ENCODE data around the gene ATP2B1.

Gene ATP2B1

DNA sequence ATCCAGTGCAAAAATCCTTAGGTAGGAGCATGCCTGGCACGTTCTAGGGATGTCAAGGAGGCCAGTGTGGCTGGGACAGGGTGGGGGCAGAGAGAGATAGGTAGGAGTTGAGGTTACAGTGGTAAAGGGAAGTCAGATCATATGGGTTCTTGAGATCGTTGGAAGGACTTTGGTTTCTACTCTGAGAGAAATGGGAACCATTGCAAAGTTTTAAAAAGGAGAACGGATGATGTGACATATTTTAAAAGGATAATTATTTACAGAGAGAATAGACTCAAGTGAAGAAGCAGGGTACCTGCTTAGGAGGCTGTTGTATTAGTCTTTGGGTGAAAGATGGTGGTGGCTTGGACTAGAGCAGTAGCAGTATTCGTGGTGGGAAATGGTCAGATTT is 47.6 kb upstream of the ATP2B1 start:
- Histone ChIP-seq H3F3A (ENCODE audit: insufficient read depth, low read length) (0 out of 2 replicates have a peak, but pooled peaks cover 2% of the 10 kb centered on the region), H3K27me3 (ENCODE audit: insufficient read depth, low read length) (no peaks in the 10 kb centered on the region), H3K4me2 (ENCODE audit: low read length) (no peak overlapping the region), H3K79me2 (ENCODE audit: insufficient read depth, low read length) (no peaks in the 10 kb centered on the region), H3K9ac (ENCODE audit: low read length) (no peak overlapping the region), H3K4me3 (ENCODE audit: low read depth, low read length, poor library complexity, severe bottlenecking) (no peak overlapping the region), H2AFZ (ENCODE audit: low read length) (no peak overlapping the region), H3K9me3 (ENCODE audit: low read length) (no peaks in the 10 kb centered on the region; the same call in 1 of the 2 replicates), H3K4me1 (ENCODE audit: insufficient read depth, low read length, severe bottlenecking) (peaks cover 61% of the 10 kb centered on the region), H3K9me2 (ENCODE audit: low read depth, low read length) (no peaks in the 10 kb centered on the region), H3K36me3 (ENCODE audit: insufficient read depth, low read length) (no peaks in the 10 kb centered on the region), H4K20me1 (ENCODE audit: insufficient read depth, low read length) (no peaks in the 10 kb centered on the region), H3K27ac (ENCODE audit: low read depth, low read length, poor library complexity, severe bottlenecking) (peak overlapping the region; percentile 24)
- TF ChIP-seq, protein P1, sequence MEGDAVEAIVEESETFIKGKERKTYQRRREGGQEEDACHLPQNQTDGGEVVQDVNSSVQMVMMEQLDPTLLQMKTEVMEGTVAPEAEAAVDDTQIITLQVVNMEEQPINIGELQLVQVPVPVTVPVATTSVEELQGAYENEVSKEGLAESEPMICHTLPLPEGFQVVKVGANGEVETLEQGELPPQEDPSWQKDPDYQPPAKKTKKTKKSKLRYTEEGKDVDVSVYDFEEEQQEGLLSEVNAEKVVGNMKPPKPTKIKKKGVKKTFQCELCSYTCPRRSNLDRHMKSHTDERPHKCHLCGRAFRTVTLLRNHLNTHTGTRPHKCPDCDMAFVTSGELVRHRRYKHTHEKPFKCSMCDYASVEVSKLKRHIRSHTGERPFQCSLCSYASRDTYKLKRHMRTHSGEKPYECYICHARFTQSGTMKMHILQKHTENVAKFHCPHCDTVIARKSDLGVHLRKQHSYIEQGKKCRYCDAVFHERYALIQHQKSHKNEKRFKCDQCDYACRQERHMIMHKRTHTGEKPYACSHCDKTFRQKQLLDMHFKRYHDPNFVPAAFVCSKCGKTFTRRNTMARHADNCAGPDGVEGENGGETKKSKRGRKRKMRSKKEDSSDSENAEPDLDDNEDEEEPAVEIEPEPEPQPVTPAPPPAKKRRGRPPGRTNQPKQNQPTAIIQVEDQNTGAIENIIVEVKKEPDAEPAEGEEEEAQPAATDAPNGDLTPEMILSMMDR (IDR thresholded peaks at IDR 0.05; ENCODE audit: low read length), result no peak
- TF ChIP-seq EZH2 (IDR thresholded peaks at IDR 0.05; ENCODE audit: borderline replicate concordance, low read length), result no peak

DNA sequence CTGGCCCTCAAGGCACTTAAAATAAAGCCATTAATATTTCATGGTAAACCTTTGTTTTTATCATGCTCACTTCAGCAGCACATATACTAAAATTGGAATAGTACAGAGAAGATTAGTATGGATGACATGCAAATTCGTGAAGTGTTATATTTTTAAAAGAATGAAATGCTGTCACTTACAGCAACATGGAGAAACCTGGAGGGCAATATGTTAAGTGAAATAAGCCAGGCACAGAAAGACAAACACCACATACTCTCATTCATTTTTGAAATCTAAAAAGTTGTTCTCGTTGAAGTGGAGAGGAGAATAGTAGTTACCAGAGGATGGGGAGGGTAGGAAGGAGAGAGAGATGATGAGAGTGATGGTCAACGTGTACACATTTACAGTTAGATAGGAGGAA is 45.4 kb upstream of the ATP2B1 start:
- H4K20me1 ChIP-seq (ENCODE audit: insufficient read depth, low read length), result no peaks in the 10 kb centered on the region
- H3K4me2 ChIP-seq (ENCODE audit: low read length), result peak overlapping the region; percentile 15; the same call in 1 of the 2 replicates
- no peaks in the 10 kb centered on the region for H3K9me3 ChIP-seq (ENCODE audit: low read length)
- H3K79me2 ChIP-seq (ENCODE audit: insufficient read depth, low read length), result no peaks in the 10 kb centered on the region
- TF ChIP-seq, protein P1 (IDR thresholded peaks at IDR 0.05; ENCODE audit: low read length), result no peak
- no peak for TF ChIP-seq EZH2 (IDR thresholded peaks at IDR 0.05; ENCODE audit: borderline replicate concordance, low read length)
- 0 out of 2 replicates have a peak, but pooled peaks cover 2% of the 10 kb centered on the region for H3F3A ChIP-seq (ENCODE audit: insufficient read depth, low read length)
- H3K4me1 ChIP-seq (ENCODE audit: insufficient read depth, low read length, severe bottlenecking), result peaks cover 47% of the 10 kb centered on the region
- no peaks in the 10 kb centered on the region for H3K36me3 ChIP-seq (ENCODE audit: insufficient read depth, low read length)
- H2AFZ ChIP-seq (ENCODE audit: low read length), result no peak overlapping the region
- no peaks in the 10 kb centered on the region for H3K9me2 ChIP-seq (ENCODE audit: low read depth, low read length)
- H3K4me3 ChIP-seq (ENCODE audit: low read depth, low read length, poor library complexity, severe bottlenecking), result no peak overlapping the region
- no peaks in the 10 kb centered on the region for H3K27me3 ChIP-seq (ENCODE audit: insufficient read depth, low read length)
- H3K9ac ChIP-seq (ENCODE audit: low read length), result peak overlapping the region; percentile 12; the same call in 1 of the 2 replicates
- peak overlapping the region; percentile 78 for H3K27ac ChIP-seq (ENCODE audit: low read depth, low read length, poor library complexity, severe bottlenecking)

DNA sequence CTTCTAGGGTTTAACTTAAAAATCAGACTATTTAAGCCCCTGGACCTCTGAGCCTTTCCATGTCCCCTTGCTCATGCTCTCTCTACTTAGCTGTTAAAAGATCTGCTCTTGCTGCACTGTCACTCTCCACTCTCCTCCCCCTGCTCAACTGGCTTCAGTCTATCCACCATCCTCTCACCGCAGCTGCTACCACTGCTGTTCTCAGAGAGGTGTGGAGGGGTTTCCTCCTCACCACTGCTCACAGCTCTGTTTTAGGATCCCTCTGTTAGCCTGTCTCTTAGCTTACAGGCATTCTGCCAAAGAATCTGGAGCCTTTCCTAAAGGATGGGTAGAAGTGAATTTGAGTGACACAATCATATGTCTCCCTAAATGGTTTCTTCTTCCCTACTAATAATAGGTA is 43.7 kb upstream of the ATP2B1 start:
- no peaks in the 10 kb centered on the region for H3K9me3 ChIP-seq (ENCODE audit: low read length)

More for the DNA sequence above, 43.7 kb upstream of the ATP2B1 start:
- peak overlapping the region; percentile 45; the same call in 1 of the 2 replicates for H3K4me2 ChIP-seq (ENCODE audit: low read length)
- H3K4me1 ChIP-seq (ENCODE audit: insufficient read depth, low read length, severe bottlenecking), result peaks cover 47% of the 10 kb centered on the region
- 0 out of 2 replicates have a peak, but pooled peaks cover 2% of the 10 kb centered on the region for H3F3A ChIP-seq (ENCODE audit: insufficient read depth, low read length)
- no peaks in the 10 kb centered on the region for H3K79me2 ChIP-seq (ENCODE audit: insufficient read depth, low read length)
- peak overlapping the region; percentile 12; the same call in 1 of the 2 replicates for H3K9ac ChIP-seq (ENCODE audit: low read length)
- H3K9me2 ChIP-seq (ENCODE audit: low read depth, low read length), result no peaks in the 10 kb centered on the region
- H3K27ac ChIP-seq (ENCODE audit: low read depth, low read length, poor library complexity, severe bottlenecking), result peak overlapping the region; percentile 78
- H3K27me3 ChIP-seq (ENCODE audit: insufficient read depth, low read length), result no peaks in the 10 kb centered on the region
- H4K20me1 ChIP-seq (ENCODE audit: insufficient read depth, low read length), result no peaks in the 10 kb centered on the region
- no peak overlapping the region for H3K4me3 ChIP-seq (ENCODE audit: low read depth, low read length, poor library complexity, severe bottlenecking)
- no peaks in the 10 kb centered on the region for H3K36me3 ChIP-seq (ENCODE audit: insufficient read depth, low read length)
- no peak overlapping the region for H2AFZ ChIP-seq (ENCODE audit: low read length)
- no peak for TF ChIP-seq EZH2 (IDR thresholded peaks at IDR 0.05; ENCODE audit: borderline replicate concordance, low read length)
- TF ChIP-seq, protein P1 (IDR thresholded peaks at IDR 0.05; ENCODE audit: low read length), result no peak

All from OCI-LY1 (cell line).